Thoracic aorta (tissue), 2 donors: Measurements from ENCODE around the gene GPD1L. TPM values are rescaled to one million over a fixed set of nuclear protein-coding genes. Genes with fewer than 3 reads are reported as not detected.

ENCODE experiments used
- ATAC-seq: fragments of 150-250 bp; one replicate; pipeline ENCODE4 v1.8.0; 2017; ENCODE audit warnings: low read depth; ENCODE audit not compliant: insufficient number of reproducible peaks, low FRiP score
- DNase-seq: peaks from one replicate; pipeline ENCODE4 v3.0.0-alpha.2; 2020; ENCODE audit warnings: low spot score
- H3K27ac ChIP-seq, 2 donors: fragments of 200-600 bp; sonication (generic); 1 replicate in 1 of 2; 2 replicates in 1 of 2; pipeline ENCODE4 v1.5.1; 2016; ENCODE audit warnings: mild to moderate bottlenecking in 2 of 2, moderate library complexity in 2 of 2
- H3K27me3 ChIP-seq: fragments of 200-600 bp; sonication (generic); replicated peaks from 2 replicates; pipeline ENCODE4 v1.6.0; 2016; ENCODE audit warnings: mild to moderate bottlenecking; ENCODE audit not compliant: insufficient read depth
- H3K36me3 ChIP-seq: fragments of 200-600 bp; sonication (generic); one replicate; pipeline ENCODE4 v1.5.1; 2016
- H3K4me1 ChIP-seq, 2 donors: fragments of 200-600 bp; sonication (generic); 1 replicate in 1 of 2; 2 replicates in 1 of 2; pipeline versions ENCODE4 v1.5.1 to v1.6.0; 2016; ENCODE audit warnings: low read depth in 2 of 2, mild to moderate bottlenecking in 1 of 2; ENCODE audit not compliant: control insufficient read depth in 1 of 2
- H3K4me3 ChIP-seq: fragments of 200-600 bp; sonication (generic); 2 replicates; pipeline ENCODE4 v1.5.1; 2016; ENCODE audit warnings: mild to moderate bottlenecking
- H3K9me3 ChIP-seq: fragments of 200-600 bp; sonication (generic); 2 replicates; pipeline ENCODE4 v1.5.1; 2016
- CTCF ChIP-seq: fragments of 200-600 bp; sonication (generic); IDR thresholded peaks from one replicate; pipeline ENCODE4 v1.5.1; 2019; ENCODE audit warnings: antibody characterized with exemption
- total RNA-seq, 2 donors: library from RNA; depleted of rRNA; stranded (reverse); fragments of >200 nt; gene quantifications; one replicate each; pipeline versions ENCODE4 v1.1.0 to v1.2.3, GENCODE V29; 2016

The GPD1L gene
- total RNA-seq, 2 donors from 2014 or later, result 32.8 to 49.1 TPM

DNA sequence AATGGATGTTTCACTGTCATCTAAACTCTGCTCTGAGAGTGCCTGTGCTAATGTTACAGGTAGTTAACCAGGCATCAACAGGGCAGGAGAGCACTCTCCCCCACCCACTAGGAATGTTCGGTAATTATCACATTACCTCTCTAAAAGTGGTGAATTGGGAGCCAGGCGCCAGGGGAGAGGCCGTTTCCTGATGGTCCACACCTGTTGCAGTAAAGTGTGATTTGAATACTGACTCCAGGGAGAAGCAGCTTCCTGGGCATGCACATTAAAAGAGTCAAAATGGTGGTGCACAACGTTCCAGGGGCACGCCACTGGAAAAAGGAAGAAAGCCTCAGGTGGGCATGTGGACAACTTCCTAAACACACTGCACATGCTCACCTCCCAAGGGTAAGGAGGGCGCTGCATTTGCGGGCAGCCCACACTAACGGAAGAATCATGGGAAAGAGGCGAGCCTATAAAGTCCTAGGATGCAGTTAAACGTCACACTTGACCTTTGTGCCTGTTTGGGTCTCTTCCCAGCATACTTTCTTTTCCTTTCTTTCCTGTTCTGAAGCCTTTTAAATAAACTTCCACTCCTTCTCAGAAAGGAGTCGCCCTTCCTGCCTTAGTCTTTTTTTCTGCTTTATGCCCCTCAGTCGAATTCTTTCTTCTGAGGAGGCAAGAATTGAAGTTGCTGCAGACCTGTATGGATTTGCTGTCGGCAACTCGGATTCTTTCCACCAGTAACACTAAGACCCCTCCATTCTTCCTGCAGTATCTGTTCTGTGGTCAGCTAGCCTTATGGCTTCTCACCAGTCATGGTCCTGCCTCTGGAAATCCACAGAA is 28.9 kb upstream of the GPD1L start:
- H3K27ac ChIP-seq, result no peak overlapping the region
- no peak for TF ChIP-seq CTCF
- peaks cover 5 to 8% of the 10 kb centered on the region in 2 donors for H3K4me1 ChIP-seq
- no peaks in the 10 kb centered on the region for H3K27me3 ChIP-seq
- no peaks in the 10 kb centered on the region for H3K36me3 ChIP-seq
- DNase-seq (no peak), ATAC-seq (no peak)
- H3K4me3 ChIP-seq, result no peak overlapping the region
- no peaks in the 10 kb centered on the region for H3K9me3 ChIP-seq

DNA sequence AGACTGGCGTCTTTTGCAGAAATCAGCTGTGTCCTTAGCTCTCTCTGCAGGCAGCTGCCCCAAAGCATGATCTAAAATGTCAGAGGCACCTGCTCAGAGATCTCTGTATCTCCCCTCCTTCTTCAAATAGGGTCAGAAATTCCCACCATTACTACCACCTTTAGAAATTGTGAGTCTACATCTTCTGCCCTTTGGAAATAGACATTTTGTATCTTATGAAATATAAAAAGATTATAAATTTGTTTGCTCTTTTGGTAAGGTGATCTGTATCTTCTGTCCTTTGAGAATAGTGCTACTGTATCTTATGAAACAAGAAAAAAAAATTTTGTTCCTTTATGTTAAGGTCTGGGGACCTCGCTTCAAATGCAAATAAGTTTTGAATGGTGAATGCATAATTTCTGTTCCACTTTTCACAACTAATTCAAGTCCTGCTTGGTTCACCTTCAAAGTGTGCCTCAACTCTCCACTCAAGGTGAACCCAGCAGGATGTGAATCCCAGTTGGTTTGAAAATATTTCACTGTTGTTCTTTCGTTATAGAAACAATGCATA is 28.3 kb upstream of the GPD1L start:
- Histone ChIP-seq H3K4me3 (no peak overlapping the region), H3K27ac (no peak overlapping the region), H3K9me3 (no peaks in the 10 kb centered on the region), H3K27me3 (no peaks in the 10 kb centered on the region), H3K4me1 (peaks cover 12 to 15% of the 10 kb centered on the region in 2 donors), H3K36me3 (no peaks in the 10 kb centered on the region)
- no peak for ATAC-seq
- no peak for TF ChIP-seq CTCF
- DNase-seq, result no peak

- no peaks in the 10 kb centered on the region for H3K9me3 ChIP-seq
- H3K27me3 ChIP-seq, result no peaks in the 10 kb centered on the region
- DNase-seq, result no peak
- peaks cover 19 to 20% of the 10 kb centered on the region in 2 donors for H3K4me1 ChIP-seq
- no peak overlapping the region for H3K27ac ChIP-seq
- no peak overlapping the region for H3K4me3 ChIP-seq
- no peak for ATAC-seq
- H3K36me3 ChIP-seq, result no peaks in the 10 kb centered on the region
- no peak for TF ChIP-seq CTCF
These were observed 27.6 kb upstream of the GPD1L start for GRCh38 chr3:32078864-32079263.

DNA sequence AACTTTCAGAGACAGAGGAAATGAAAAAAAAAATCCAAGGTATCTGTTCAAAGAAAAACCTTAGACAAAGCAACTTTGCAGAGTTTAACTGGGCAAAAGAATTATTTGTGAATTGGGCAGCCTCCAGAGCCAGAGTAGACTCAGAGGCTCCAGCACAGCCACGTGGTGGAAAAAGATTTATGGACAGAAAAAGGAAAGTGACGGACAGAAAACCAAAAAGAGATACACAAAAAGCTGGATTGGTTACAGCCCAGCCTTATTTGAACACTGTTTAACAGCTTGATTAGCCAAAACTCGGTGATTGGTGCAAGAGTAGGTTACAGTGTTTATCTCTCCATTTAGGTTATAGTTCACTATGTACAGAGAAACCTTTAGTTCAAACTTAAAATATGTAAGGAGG is 23.7 kb upstream of the GPD1L start:
- ATAC-seq (no peak), DNase-seq (no peak)
- H3K36me3 ChIP-seq, result no peaks in the 10 kb centered on the region
- H3K9me3 ChIP-seq, result no peaks in the 10 kb centered on the region
- H3K4me3 ChIP-seq, result peak overlapping the region; percentile 32
- peak overlapping the region; percentile 13 to 59 for H3K27ac ChIP-seq
- H3K4me1 ChIP-seq, result peaks cover 19 to 20% of the 10 kb centered on the region in 2 donors
- H3K27me3 ChIP-seq, result no peaks in the 10 kb centered on the region
- TF ChIP-seq CTCF, result no peak

DNA sequence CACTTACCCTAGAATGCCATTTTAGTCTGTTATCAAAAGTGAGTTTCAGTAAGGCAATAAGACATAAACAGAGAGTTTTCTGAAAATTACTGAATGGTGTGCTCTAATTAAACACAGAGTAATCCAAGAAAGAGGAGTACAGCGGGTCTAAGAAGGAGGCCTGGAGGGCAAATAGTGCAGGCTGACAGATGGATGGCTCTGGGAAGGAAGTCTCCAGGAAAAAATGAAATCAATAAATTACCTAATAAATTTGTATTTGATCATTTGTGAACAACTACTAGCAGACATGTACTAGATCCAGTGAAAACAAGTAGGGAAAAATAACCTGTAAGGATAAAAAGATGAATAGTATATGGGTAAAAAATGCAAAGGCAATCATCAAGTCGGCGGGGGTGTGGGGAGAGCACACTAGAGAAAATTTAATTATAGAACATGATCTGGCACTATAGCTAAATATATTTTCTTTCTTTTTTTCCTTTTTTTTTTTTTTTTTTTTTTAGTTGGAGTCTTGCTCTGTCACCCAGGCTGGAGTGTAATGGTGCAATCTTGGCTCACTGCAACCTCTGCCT is 22.6 kb upstream of the GPD1L start:
- H3K27ac ChIP-seq, result peak overlapping the region in 1 of 2 donors; percentile 59
- H3K9me3 ChIP-seq, result no peaks in the 10 kb centered on the region
- peaks cover 19 to 20% of the 10 kb centered on the region in 2 donors for H3K4me1 ChIP-seq
- no peak for DNase-seq
- no peak for TF ChIP-seq CTCF
- H3K36me3 ChIP-seq, result no peaks in the 10 kb centered on the region
- H3K4me3 ChIP-seq, result no peak overlapping the region
- H3K27me3 ChIP-seq, result no peaks in the 10 kb centered on the region
- ATAC-seq, result no peak
